HG02870 (cell line): Measurements from ENCODE around the gene SOX12.
"Not testable (repeated sequence)": the region's sequence is repeated elsewhere in the genome, so short reads cannot be mapped to it uniquely, and the experiment has no call there.

Experiments
- ATAC-seq: cut with Tn5 transposase; IDR thresholded peaks from one replicate; pipeline ENCODE4 v1.9.1; 2021; ENCODE audit warnings: mild to moderate bottlenecking, moderate library complexity; ENCODE audit not compliant: unreplicated experiment

The SOX12 gene

GRCh38 chr20:328027-328974 lies 2.9 kb downstream of the SOX12 start:
- no peak for ATAC-seq

GRCh38 chr20:328975-329695 lies 3.8 kb downstream of the SOX12 start:
- ATAC-seq, result no peak

- no peak for ATAC-seq
Measured at GRCh38 chr20:329851-330232, 4.5 kb downstream of the SOX12 start.

DNA sequence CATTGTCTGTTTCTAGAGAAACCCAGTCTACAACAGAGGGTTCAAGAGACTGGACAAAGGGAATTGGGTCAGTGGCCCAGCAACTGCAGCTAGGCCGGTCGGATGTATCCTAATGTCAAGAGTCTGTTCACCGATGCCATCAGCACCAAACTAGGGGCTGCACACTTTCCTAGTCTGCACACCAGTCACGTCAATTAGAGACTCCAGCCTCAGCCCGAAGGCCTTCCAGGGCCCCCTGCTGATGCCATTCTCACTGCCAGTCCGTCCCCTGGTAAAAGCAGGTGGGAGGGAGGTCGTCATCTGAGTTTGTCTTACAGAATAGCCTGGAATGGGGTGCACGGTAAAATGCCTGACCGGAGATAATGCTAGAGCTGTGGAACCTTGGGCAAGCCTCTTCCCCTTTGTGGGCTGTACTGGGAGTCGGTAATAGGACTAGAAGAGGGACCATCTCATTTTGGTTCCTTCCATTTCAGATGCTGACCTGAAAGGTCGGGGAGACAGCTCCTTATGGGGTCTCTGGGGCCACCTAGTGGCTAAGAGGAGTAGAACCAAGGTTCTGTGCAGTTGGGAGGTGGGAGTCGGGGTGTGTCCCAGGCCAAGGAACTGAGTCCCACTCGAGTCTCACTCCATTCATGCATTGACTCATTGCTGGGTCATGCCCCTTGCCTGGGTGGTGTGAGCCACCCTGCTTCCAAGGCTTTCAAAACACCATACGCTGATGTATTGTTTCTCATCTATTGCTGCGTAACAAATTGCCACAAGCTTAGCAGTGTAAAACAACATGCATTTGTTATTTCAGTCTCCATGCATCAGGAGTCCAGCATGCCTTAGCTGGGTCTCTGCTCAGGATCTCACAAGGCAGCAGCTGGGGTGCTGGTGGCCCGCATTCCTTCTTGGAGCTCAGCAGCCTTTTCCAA lies 5.1 kb downstream of the SOX12 start:
- no peak for ATAC-seq

DNA sequence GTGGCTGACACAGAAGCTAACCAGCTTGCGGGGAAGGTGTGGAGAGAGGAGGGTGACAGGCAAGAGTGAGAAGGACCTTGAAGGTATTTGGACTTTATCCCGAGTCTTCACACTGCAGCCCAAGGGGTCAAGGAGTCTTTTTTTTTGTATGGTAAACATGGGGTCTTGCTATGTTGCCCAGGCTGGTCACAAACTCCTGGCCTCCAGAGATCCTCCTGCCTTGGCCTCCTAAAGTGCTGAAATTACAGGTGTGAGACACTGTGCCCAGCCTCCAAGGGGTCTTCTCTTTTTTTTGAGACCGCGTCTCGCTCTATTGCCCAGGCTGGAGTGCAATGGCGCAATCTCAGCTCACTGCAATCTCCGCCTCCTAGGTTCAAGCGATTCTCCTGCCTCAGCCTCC lies 9.2 kb downstream of the SOX12 start:
- ATAC-seq, result no peak

DNA sequence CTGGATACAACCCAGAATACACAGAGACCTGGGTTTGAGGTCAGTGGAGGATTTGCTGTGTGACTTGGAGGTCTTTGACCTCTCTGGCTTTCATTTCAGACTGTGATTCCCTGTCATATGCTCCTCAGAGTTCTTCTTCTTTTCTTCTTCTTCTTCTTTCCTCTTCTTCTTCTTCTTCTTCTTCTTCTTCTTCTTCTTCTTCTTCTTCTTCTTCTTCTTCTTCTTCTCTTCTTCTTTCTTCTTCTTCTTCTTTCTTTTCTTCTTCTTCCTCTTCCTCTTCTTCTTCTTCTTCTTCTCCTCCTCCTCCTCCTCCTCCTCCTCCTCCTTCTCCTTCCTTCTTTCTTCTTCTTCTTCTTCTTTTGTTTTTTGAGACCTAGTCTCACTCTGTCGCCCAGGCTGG lies 10.7 kb downstream of the SOX12 start:
- ATAC-seq, result not testable (repeated sequence)

- ATAC-seq, result no peak
Measured at GRCh38 chr20:341682-342081, 16.3 kb downstream of the SOX12 start.

- no peak for ATAC-seq
Measured at GRCh38 chr20:343107-343506, 17.8 kb downstream of the SOX12 start.

- no peak for ATAC-seq
Measured at GRCh38 chr20:346033-346639, 20.8 kb downstream of the SOX12 start.

GRCh38 chr20:346640-347316 lies 21.4 kb downstream of the SOX12 start, which contains the start of gene NRSN2:
Gene NRSN2, plus strand, starts transcription at chr20:347111. Its CDS starts 2,533 bp downstream, at chr20:349644.
- no peak for ATAC-seq

GRCh38 chr20:347317-347639 lies 21.9 kb downstream of the SOX12 start:
- no peak for ATAC-seq

DNA sequence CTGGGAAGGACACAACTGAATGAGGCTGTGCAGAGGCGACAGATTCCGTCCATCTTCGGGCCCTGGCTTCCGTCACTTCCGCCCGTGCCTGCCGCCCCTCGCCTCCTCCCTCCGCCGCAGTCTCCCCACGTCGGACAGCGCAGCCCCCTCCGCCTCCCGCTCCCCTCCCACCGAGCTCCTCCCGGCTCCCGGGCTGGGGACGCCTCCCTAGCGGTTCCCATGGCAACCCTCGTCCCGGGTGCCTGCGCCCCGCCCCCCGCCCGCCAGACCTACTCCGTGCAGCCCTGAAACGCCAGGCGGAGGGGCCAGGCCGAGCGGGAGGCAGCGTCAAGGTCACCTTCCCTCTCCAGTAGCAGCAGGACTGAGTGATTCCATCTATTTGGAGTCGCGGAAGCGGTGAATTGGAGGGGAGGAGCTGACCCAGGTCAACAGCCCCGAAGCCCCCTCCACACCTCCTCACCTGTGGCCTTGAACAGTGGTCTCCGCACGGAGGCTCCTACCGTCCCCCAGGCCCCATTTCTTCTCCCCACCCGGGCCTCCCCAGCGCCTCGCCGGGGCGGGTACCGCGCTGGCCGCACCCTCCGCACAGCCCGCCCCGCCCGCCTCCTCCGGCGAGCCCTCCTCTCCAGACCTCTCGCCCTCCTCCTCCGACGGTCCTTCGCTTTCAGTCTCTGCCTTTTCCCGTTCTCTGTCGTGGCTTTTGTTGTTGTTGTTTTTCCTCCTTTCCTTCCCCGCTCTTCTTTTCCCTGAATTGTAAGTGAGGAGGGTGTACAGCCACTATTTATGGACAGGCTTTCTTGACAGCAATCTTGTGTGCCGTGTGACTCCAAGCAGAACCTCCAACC lies 22.5 kb downstream of the SOX12 start:
- ATAC-seq, result peak; percentile 75

GRCh38 chr20:348972-349841 lies 23.9 kb downstream of the SOX12 start:
- ATAC-seq, result no peak

- ATAC-seq, result no peak
Measured at GRCh38 chr20:353166-353565, 27.8 kb downstream of the SOX12 start.

- peak; percentile 86 for ATAC-seq
Measured at GRCh38 chr20:354298-354977, 29.1 kb downstream of the SOX12 start.

- ATAC-seq, result not testable (repeated sequence)
Measured at GRCh38 chr20:356154-356553, 30.8 kb downstream of the SOX12 start.

DNA sequence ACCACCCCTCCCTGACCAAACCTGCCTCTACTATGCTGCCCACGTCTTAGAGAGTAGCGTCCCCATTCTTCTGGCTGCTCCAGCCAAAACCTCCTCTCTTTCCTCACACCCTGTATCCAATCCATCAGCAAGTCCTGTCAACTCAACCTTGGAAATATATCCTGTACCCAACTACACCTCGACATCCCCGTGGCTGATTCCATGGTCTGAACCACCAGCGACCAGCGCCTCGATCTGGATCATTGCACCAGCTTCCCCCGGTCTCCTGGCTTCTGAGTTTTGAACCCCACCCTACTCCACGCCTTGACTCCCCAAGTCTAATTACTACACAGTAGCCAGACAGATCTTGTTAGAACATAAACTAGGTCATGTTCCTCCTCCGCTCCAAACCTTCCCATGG lies 31.4 kb downstream of the SOX12 start:
- ATAC-seq, result no peak
